Suppressor macrophage treated with lipopolysaccharide for 4 hours (primary cell): ENCODE data around the gene MARCHF10.

ENCODE experiments used
- DNase-seq: peaks from one replicate; pipeline ENCODE4 v3.0.0-alpha.2; 2020

MARCHF10 gene

DNA sequence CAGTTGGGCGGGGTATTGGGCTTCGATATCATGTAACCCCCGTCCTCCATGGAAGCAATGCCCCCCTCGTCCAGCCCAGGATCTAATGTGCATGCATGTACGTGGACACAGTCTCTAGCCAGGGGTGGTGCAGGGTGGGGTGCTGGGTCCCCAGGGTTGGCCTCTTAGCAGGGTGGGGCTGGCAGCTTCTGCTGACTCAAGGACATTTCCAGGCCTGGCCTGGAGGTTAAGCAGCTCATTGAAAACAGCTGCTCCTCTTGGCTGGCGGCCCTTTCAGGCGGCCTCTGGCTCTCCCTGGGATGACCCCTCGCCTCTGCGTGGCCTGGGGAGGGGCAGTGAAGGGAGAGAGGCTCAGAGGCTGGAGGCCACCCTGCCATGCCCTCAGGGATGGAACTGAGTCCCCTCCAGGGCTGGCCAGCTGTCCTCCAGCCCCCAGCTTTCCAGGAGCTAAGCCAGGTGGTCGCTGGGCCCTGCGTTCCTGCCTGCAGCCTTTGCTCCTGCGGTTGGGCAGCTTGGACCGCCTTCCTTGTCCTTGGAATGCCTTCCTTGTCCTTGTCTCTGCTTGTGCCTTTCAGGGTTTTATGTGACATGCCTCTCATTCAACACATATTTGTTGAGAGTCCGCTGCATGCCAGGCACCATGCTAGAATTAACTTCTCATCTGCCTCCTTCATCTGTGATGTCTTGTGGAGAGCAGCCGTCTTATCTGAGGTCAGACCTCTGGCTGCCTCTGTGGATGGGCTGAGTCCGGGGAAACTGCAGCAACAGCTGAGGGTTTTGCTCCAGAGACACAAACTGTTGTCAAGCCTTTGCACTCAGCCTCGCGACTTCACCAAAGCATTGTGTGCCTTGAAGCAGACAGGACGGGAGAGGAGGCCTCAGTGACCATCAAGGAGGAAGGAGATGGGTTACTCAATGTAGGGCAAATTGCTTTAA lies 154.0 kb downstream of the MARCHF10 start:
- DNase-seq = no peak

DNA sequence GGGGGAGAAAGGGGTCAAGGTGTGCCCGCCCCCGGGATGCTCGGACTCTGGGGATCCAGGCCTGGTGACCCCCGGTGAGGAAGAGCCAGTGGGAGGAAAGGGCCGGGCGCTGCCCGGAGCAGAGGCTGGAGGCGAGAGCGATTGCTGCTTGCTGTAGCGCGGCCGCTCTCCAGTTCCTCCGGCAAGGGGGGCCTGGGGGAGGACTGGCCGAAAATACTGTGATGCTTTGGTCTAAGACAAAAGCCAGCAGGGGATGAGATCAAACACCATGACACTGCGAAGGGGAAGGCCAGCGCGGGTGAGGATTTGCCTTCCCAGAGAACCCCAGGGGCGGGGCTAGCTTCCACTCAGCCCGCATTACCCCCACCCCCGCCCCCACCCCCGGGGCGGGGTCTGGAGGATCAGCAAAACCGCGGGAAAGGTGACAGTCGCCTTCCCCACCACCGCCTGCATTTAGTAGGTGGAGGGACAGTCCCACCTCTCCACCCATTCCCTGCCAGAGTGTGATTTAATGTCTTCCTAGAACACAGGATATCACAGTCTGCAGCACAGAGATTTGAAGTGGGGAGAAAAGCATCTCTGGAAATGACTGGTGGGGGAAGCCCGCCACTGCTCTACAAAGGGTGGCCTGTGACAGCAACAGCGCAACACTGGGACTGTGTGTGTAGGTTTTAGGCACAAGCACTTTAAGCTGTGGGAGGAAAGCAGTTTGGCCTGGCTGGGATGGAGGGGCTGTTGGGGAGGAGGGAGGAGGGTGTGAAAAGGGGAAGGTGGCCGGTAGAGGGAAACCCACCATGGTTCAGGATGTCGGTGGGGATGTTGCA lies 154.9 kb downstream of the MARCHF10 start:
- DNase-seq = peak; percentile 59

DNA sequence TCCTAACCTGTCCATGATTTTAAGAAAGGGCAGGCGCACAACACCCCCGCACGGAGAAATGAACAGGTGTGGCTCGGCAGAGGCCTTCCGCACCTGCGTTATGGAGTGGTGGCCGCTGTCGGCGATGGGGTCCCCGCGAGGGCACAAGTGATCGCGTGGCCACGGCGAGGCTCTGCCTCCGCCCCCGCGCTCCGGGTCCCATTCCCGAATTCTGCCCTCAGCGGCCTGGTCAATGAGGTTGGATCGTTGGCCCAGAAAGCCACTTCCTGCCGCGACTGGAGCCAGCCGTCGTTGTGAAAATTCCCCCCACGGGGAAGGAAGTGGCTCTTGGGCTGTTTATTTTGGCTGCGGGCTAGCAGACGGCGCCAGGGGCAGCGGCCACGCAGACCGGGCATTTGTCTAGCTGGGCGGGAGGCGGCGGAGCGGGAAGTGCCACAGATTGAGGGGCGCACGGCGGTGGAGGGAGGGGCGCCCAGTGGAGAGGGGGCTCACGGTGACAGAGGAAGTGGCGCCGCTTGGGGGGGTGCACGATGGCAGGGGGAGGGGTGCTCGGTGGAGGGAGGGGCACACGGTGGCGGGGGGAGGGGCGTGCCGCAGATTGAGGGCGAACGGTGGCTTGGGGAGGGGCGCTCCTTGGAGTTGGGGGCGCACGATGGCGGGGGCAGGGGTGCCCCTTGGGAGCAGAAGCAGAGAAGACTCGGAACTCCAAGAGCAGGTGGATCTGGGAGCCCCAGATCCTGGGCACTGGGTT lies 155.7 kb downstream of the MARCHF10 start:
- DNase-seq = peak; percentile 73
